Esophagus muscularis mucosa (tissue), 4 donors: ENCODE results near the gene TXN.

Experiments
- EP300 ChIP-seq: sonication (generic); formaldehyde crosslinking; IDR thresholded peaks from one replicate; pipeline ENCODE4 v1.6.1; 2017; ENCODE audit warnings: antibody characterized with exemption
- POLR2A ChIP-seq: fragments of 450-650 bp; IDR thresholded peaks from one replicate; pipeline ENCODE4 v1.6.1; 2017; ENCODE audit warnings: antibody characterized with exemption, moderate library complexity, mild to moderate bottlenecking, low read depth
- TF ChIP-seq, protein P1 (sequence below), 3 experiments: fragments of 200-600 bp in 2 of 3; fragments of 450-650 bp in 1 of 3; sonication (generic) in 2 of 3; IDR thresholded peaks; one replicate each; pipeline ENCODE4 v1.5.1; 2017 to 2019; ENCODE audit warnings: antibody characterized with exemption in 3 of 3, mild to moderate bottlenecking in 2 of 3, moderate library complexity in 1 of 3

DNA sequence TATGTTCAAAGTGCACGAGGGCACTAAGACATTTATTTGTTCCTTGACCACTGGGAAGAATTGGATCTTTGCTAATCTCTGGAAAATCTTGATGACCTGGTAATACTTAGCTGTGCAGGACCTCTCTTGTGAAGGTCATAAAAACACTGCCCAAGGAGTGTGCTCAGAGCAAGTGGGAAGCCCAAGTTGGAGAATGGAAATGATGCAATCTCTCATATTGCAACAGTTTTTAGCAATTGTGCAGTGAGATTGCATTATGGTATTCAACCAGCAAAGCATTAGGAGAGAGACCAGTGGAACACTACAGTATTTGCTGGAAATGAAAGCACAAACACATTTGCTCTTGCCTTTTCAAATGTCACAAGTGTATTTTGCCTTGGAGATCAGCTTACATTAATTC is 46.8 kb upstream of the TXN start:
- TF ChIP-seq, protein P1, sequence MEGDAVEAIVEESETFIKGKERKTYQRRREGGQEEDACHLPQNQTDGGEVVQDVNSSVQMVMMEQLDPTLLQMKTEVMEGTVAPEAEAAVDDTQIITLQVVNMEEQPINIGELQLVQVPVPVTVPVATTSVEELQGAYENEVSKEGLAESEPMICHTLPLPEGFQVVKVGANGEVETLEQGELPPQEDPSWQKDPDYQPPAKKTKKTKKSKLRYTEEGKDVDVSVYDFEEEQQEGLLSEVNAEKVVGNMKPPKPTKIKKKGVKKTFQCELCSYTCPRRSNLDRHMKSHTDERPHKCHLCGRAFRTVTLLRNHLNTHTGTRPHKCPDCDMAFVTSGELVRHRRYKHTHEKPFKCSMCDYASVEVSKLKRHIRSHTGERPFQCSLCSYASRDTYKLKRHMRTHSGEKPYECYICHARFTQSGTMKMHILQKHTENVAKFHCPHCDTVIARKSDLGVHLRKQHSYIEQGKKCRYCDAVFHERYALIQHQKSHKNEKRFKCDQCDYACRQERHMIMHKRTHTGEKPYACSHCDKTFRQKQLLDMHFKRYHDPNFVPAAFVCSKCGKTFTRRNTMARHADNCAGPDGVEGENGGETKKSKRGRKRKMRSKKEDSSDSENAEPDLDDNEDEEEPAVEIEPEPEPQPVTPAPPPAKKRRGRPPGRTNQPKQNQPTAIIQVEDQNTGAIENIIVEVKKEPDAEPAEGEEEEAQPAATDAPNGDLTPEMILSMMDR (IDR thresholded peaks at IDR 0.05), result no peak
- no peak for TF ChIP-seq POLR2A
- no peak for TF ChIP-seq EP300
